ENCODE results near the gene FBXW7. TPM values are rescaled to one million over a fixed set of nuclear protein-coding genes. Genes with fewer than 3 reads are reported as not detected.

FBXW7 gene
- total RNA-seq, 1 experiment from 2014 or later = 28.9 TPM

DNA sequence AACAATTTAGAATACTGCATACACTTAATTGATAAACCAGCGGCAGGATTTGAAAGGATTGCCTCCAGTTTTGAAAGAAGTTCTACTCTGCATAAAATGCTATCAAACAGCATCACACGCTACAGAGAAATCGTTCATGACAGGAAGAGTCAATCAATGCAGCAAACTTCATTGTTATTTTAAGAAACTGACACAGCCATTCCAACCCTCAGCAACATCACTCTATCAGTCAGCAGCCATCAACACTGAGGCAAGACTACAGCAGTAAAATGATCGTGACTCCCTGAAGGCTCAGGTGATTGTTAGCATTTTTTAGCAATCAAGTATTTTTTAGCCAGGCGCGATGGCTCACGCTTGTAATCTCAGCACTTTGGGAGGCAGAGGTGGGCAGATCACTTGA, 98.3 kb downstream of the FBXW7 start:
- Histone ChIP-seq H3K27ac (no peak overlapping the region), H3K4me1 (replicated peaks) (no peaks in the 10 kb centered on the region), H3K4me3 (no peak overlapping the region), H3K9me3 (replicated peaks) (no peaks in the 10 kb centered on the region), H3K36me3 (no peaks in the 10 kb centered on the region), H3K27me3 (replicated peaks) (no peaks in the 10 kb centered on the region)
- DNase-seq (ENCODE audit: low read depth in 1 of 2, low spot score in 2 of 2) = no peak

DNA sequence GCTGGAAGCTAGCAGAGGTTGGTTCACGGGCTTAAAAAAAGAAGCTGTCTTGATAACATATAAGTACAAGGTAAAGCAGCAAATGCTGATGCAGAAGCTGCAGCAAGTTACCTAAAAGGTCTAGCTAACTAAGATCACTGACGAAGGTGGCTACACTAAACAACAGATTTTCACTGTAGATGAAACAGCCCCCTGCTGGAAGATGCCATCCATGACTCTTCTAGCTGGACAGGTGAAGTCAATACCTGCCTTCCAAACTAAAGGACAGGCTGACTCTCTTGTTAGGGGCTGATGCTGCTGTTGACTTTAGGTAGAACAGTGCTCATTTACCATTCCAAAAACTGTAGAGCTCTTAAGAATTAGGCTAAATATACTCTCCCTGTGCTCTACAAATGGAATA, 99.5 kb downstream of the FBXW7 start:
- Histone ChIP-seq H3K4me3 (no peak overlapping the region), H3K9me3 (replicated peaks) (no peaks in the 10 kb centered on the region), H3K27me3 (replicated peaks) (no peaks in the 10 kb centered on the region), H3K4me1 (replicated peaks) (no peaks in the 10 kb centered on the region), H3K27ac (no peak overlapping the region), H3K36me3 (no peaks in the 10 kb centered on the region)
- no peak for DNase-seq (ENCODE audit: low read depth in 1 of 2, low spot score in 2 of 2)

DNA sequence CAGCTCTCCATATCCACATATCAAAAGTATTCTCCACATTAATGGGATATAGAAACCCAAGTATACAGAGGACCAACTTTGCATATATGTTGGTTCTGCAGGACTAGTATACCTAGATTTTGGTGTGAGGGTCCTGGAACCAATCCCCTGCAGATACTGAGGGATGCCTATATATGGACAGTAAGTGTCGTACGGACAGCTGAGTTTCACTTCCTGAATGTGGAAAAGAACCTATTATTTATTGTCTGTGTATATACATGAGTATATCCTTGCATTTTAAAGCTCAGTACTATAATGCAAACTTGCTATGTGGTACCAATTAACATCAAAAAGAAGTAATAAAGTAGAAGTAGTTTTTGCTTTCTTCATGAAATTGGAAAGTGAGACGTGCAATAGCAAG, 101.9 kb downstream of the FBXW7 start:
- no peak for DNase-seq (ENCODE audit: low read depth in 1 of 2, low spot score in 2 of 2)
- H3K4me3 ChIP-seq = no peak overlapping the region
- no peaks in the 10 kb centered on the region for H3K4me1 ChIP-seq (replicated peaks)
- H3K9me3 ChIP-seq (replicated peaks) = no peaks in the 10 kb centered on the region
- H3K27ac ChIP-seq = no peak overlapping the region
- no peaks in the 10 kb centered on the region for H3K36me3 ChIP-seq
- no peaks in the 10 kb centered on the region for H3K27me3 ChIP-seq (replicated peaks)

DNA sequence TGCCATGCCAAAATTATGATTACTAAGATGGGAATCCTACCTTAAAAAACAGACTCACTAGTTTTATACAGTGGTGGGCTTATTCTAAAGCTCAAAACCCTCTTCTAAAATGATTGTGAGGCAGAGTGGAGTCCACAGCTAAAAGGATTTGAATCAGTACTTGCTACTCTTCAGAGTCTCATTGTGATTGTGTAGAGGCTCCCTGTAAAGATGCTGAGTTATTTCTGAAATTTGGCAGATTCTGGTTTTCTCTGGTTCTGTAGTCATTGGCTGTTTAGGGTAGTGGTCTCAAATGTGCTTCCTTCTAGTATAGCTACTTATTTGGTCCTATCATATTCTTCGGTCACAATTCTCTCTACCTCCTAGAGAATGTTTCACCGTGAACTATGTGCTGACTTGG, 104.1 kb downstream of the FBXW7 start:
- Histone ChIP-seq H3K4me1 (replicated peaks) (no peaks in the 10 kb centered on the region), H3K4me3 (no peak overlapping the region), H3K36me3 (no peaks in the 10 kb centered on the region), H3K27me3 (replicated peaks) (no peaks in the 10 kb centered on the region), H3K27ac (no peak overlapping the region), H3K9me3 (replicated peaks) (no peaks in the 10 kb centered on the region)
- DNase-seq (ENCODE audit: low read depth in 1 of 2, low spot score in 2 of 2) = no peak

DNA sequence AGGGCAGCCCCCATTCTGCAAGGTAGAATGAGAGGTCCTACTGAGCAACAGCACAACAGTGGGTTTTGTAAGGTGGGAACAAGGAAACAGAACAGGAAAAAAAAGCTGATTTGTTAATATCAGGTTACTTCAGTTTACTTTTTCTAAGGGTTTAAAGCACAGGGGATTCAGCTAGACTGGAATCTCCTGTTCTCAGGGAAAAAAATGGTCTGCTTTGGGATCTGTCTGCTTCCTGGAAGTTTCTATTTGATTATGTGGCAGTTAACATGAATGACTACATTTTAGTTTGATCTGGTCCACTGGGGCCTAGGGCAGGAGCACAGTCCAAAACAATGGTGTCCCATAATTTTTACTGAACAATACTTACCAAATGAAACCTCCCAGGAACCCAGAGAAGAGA, 104.6 kb downstream of the FBXW7 start:
- Histone ChIP-seq H3K36me3 (no peaks in the 10 kb centered on the region), H3K9me3 (replicated peaks) (no peaks in the 10 kb centered on the region), H3K27ac (no peak overlapping the region), H3K4me3 (no peak overlapping the region), H3K4me1 (replicated peaks) (no peaks in the 10 kb centered on the region), H3K27me3 (replicated peaks) (no peaks in the 10 kb centered on the region)
- DNase-seq (ENCODE audit: low read depth in 1 of 2, low spot score in 2 of 2) = no peak

DNA sequence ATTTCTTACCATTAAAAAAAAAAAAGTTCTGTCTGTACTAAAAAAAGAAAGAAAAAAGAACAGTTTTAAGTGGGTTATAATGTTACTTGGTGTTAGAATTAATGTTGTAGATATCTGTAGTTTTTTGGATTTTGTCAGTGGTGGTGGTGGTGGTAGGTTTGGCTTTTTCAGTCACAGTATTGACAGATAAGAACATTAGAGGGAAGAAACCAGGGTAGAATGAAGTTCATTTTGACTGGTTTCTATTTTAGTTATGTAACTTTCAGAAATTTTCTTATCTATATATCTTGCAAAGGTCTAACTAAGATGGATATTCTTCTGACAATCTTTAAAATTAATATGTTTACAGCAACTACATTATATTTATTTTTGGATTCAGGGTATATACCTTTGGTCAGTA, 105.4 kb downstream of the FBXW7 start:
- H3K9me3 ChIP-seq (replicated peaks) = no peaks in the 10 kb centered on the region
- H3K36me3 ChIP-seq = no peaks in the 10 kb centered on the region
- H3K4me1 ChIP-seq (replicated peaks) = no peaks in the 10 kb centered on the region
- H3K4me3 ChIP-seq = no peak overlapping the region
- H3K27ac ChIP-seq = no peak overlapping the region
- no peak for DNase-seq (ENCODE audit: low read depth in 1 of 2, low spot score in 2 of 2)
- H3K27me3 ChIP-seq (replicated peaks) = no peaks in the 10 kb centered on the region

DNA sequence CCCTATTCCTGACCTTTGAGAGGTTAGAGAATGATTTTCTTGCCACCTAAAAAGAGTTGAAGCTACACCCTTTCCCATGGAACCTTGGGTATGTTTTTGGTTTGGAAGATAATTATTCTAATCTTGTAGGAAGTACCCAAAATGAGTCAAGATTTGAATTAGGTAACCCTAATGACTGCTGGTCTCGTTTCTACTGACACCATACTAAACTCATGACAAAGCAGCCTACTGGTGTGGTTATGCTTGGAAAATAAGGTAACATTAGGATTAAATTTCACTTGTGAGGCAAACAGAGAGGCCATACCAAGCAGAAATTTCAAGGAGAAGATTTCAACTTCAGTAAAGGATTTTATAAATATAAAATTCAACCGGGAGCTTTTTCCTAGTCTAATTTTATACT, 107.9 kb downstream of the FBXW7 start:
- DNase-seq (ENCODE audit: low read depth in 1 of 2, low spot score in 2 of 2) = no peak
- Histone ChIP-seq H3K9me3 (replicated peaks) (no peaks in the 10 kb centered on the region), H3K27me3 (replicated peaks) (no peaks in the 10 kb centered on the region), H3K4me1 (replicated peaks) (no peaks in the 10 kb centered on the region), H3K27ac (no peak overlapping the region), H3K4me3 (no peak overlapping the region), H3K36me3 (no peaks in the 10 kb centered on the region)

DNA sequence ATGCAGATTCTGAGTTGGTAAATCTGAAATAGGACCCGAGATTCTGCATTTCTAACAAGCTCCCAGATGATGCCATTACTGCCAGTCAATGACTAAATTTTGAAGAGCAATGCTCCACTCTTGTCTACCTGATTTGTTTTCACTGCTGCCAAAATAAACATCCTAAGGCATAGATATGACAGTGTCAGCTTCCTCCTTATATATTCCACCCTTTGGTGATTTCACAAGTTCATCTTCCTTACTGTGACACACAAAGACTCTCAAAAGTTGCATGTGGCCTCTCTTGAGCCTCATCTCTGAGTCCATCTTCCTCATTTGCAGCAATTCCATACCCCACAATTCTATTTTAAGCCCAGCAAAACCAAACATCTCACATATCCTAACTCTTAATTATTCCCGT, 110.9 kb downstream of the FBXW7 start:
- H3K9me3 ChIP-seq (replicated peaks) = no peaks in the 10 kb centered on the region; the same call in 1 of the 2 replicates
- no peaks in the 10 kb centered on the region for H3K36me3 ChIP-seq
- no peak overlapping the region for H3K4me3 ChIP-seq
- no peak overlapping the region for H3K27ac ChIP-seq
- no peaks in the 10 kb centered on the region for H3K27me3 ChIP-seq (replicated peaks)
- no peak for DNase-seq (ENCODE audit: low read depth in 1 of 2, low spot score in 2 of 2)
- no peaks in the 10 kb centered on the region for H3K4me1 ChIP-seq (replicated peaks)

DNA sequence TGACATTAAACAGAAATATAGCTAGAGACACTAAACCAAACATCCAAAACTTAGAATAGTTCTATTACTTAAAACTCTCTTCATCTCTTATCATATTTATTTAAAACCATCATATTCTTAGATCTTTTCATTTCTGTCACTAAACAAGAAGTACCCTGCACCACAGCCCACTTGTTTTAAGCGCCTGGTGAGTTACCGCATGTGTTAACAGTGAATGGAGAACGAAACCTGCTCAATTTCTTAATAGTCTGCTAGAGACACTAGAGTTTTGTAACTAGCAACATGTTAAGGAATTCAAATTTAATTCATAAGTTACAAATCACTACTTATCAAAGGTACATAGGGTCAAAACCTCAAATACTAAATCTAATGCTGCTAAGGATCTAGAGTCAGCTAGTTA, 111.5 kb downstream of the FBXW7 start:
- no peak for DNase-seq (ENCODE audit: low read depth in 1 of 2, low spot score in 2 of 2)
- H3K4me1 ChIP-seq (replicated peaks) = no peaks in the 10 kb centered on the region
- no peaks in the 10 kb centered on the region for H3K36me3 ChIP-seq
- H3K4me3 ChIP-seq = no peak overlapping the region
- H3K27ac ChIP-seq = no peak overlapping the region
- no peaks in the 10 kb centered on the region for H3K27me3 ChIP-seq (replicated peaks)
- no peaks in the 10 kb centered on the region; the same call in 1 of the 2 replicates for H3K9me3 ChIP-seq (replicated peaks)

DNA sequence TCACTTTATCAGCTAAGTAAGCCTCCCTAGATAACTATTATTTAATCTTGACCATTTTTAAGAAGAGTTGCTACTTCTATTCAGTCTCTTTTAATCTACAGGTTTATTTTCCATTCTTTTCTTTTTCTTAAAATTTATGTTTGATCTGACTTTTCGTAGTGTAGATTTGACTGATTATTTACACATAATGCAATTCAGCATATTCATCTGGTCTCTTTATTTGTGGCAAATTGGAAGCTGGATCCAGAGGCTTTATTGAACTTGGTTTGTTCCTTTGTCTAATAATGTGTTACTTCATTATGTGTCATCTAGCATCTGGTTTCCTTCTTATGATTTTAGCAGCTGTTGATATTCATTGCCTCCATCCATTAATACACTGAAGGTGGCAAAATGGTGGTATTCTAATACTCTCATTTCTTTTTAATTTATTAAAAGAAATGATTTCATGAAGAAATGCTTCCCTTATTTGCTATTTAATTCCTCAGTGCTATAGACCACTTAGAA, 113.0 kb downstream of the FBXW7 start:
- Histone ChIP-seq H3K27me3 (replicated peaks) (no peaks in the 10 kb centered on the region), H3K4me3 (no peak overlapping the region), H3K4me1 (replicated peaks) (no peaks in the 10 kb centered on the region), H3K36me3 (no peaks in the 10 kb centered on the region), H3K9me3 (replicated peaks) (no peaks in the 10 kb centered on the region; the same call in 1 of the 2 replicates), H3K27ac (no peak overlapping the region)
- no peak for DNase-seq (ENCODE audit: low read depth in 1 of 2, low spot score in 2 of 2)

DNA sequence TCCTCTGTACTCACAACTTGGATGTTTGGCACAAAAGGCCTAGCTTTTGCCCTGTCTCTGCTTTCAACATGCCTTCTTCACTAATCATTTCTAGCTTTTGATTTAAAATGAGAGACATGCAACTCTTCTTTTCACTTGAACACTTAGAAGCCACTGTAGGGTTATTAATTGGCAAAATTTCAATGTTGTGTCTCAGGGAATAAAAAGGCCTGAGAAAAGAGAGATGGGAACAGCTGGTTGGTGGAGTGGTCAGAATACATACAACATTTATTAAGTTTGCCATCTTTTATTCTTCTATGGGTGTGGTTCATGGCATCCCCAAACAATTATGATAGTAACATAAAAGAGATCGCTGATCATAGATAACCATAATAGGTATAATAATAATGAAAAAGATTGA, 114.3 kb downstream of the FBXW7 start:
- no peak overlapping the region for H3K4me3 ChIP-seq
- no peak for DNase-seq (ENCODE audit: low read depth in 1 of 2, low spot score in 2 of 2)
- no peaks in the 10 kb centered on the region; the same call in 1 of the 2 replicates for H3K9me3 ChIP-seq (replicated peaks)
- no peaks in the 10 kb centered on the region for H3K27me3 ChIP-seq (replicated peaks)
- H3K4me1 ChIP-seq (replicated peaks) = peaks cover 4% of the 10 kb centered on the region
- no peaks in the 10 kb centered on the region for H3K36me3 ChIP-seq
- no peak overlapping the region for H3K27ac ChIP-seq

DNA sequence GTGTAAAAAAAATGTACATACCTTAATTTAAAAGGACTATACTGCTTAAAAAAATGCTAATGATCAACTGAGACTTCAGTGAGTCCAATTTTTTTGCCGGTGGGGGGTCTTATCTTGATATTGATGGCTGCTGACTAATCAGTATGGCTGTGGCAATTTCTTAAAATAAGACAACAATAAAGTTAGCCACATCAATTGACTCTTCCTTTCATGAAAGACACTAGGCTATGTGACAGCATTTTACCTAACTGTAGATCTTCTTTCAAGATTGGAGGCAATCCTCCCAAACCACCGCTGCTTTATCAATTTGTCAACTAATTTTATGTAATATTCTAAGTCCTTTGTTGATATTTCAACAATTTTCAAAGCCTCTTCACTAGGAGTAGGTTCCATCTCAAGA, 116.1 kb downstream of the FBXW7 start:
- H3K27me3 ChIP-seq (replicated peaks) = no peaks in the 10 kb centered on the region
- H3K27ac ChIP-seq = no peak overlapping the region
- H3K4me3 ChIP-seq = no peak overlapping the region
- H3K36me3 ChIP-seq = no peaks in the 10 kb centered on the region
- H3K4me1 ChIP-seq (replicated peaks) = peaks cover 16% of the 10 kb centered on the region
- H3K9me3 ChIP-seq (replicated peaks) = no peaks in the 10 kb centered on the region; the same call in 1 of the 2 replicates
- DNase-seq (ENCODE audit: low read depth in 1 of 2, low spot score in 2 of 2) = no peak

DNA sequence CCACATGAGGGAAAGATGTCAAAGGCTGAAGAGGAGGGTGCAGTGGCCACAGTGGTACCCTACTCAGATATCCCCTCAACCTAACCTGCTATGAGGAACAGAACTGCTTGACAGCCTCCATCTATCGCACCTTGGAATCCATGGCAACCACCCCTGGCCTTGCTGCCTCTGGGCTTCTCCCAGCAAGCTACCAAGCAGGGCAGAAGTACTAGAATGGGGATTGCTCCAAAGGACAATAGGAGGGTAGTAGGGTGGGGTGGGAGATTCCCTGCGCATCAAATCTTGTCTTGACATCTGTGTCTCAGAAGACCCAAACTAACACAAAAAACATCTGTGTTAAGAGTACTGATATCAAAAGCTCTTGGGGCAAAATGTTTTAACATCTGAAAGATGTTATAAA, 118.2 kb downstream of the FBXW7 start:
- H3K27me3 ChIP-seq (replicated peaks) = no peaks in the 10 kb centered on the region
- DNase-seq (ENCODE audit: low read depth in 1 of 2, low spot score in 2 of 2) = no peak
- no peaks in the 10 kb centered on the region; the same call in 1 of the 2 replicates for H3K9me3 ChIP-seq (replicated peaks)
- no peak overlapping the region for H3K27ac ChIP-seq
- no peak overlapping the region for H3K4me3 ChIP-seq
- peaks cover 16% of the 10 kb centered on the region for H3K4me1 ChIP-seq (replicated peaks)
- no peaks in the 10 kb centered on the region for H3K36me3 ChIP-seq

DNA sequence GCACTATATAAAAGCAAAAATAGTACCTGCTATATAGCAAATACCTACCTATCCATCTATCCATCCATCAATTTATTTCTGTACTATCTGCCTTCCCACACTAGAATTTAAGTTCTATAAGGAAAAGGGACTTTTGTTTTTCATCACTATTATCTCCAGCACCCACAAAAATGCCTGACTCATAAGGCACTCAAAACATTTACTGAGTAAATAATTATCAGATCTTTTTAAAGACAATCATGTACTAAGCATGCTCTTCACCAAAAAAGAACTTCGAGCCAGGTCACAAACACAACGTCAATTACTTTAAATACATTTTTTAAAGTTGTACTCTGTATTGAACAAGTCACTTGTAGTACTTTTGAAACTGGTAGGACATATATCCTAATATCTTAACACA, 119.9 kb downstream of the FBXW7 start:
- Histone ChIP-seq H3K4me3 (no peak overlapping the region), H3K27ac (no peak overlapping the region), H3K4me1 (replicated peaks) (peaks cover 16% of the 10 kb centered on the region), H3K36me3 (no peaks in the 10 kb centered on the region), H3K9me3 (replicated peaks) (no peaks in the 10 kb centered on the region), H3K27me3 (replicated peaks) (no peaks in the 10 kb centered on the region)
- peak in 1 of 2 experiments; percentile 51 for DNase-seq (ENCODE audit: low read depth in 1 of 2, low spot score in 2 of 2)
